ENCODE data around the gene CXorf38.

The CXorf38 gene

GRCh38 chrX:40644176-40644575, 3.2 kb downstream of the CXorf38 start:
- TF ChIP-seq CTCF (IDR thresholded peaks at IDR 0.05; ENCODE audit: control extremely low read depth, extremely low read depth, low read depth, missing control alignments) = no peak
- no peak for DNase-seq (ENCODE audit: extremely low spot score)
- CTCF ChIA-PET = interaction anchor here (1.4 kb wide), 1 partner anchor 100 kb away, joined by 3 read pairs; no protein-coding TSS in a partner anchor
- POLR2A ChIA-PET = no interaction called here

- TF ChIP-seq CTCF (IDR thresholded peaks at IDR 0.05; ENCODE audit: control extremely low read depth, extremely low read depth, low read depth, missing control alignments) = no peak
- ChIA-PET CTCF (no interaction called here), POLR2A (no interaction called here)
- no peak for DNase-seq (ENCODE audit: extremely low spot score)
These were observed 9.7 kb downstream of the CXorf38 start for GRCh38 chrX:40637687-40638086.

DNA sequence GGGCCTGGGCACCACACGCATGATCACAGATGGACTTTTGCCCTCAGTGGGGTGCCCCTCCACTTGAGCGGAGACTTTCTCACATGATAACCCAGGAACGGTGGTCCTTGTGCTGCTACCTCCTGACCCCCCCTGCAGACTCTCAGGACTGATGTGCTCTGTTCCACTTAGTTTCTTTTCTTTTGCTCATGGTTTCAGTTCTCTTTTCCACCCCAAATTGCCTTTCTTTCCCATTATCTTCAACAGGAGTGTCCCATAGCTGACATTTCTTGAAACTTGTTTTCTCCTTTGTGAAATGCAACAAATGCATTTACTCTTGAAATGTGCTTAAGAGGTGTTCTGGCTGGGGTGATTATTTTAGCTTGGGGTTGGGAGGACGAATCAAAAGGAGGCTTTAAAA, 15.2 kb downstream of the CXorf38 start:
- no peak for TF ChIP-seq CTCF (IDR thresholded peaks at IDR 0.05; ENCODE audit: control extremely low read depth, extremely low read depth, low read depth, missing control alignments)
- DNase-seq (ENCODE audit: extremely low spot score) = no peak
- ChIA-PET CTCF (no interaction called here), POLR2A (no interaction called here)

DNA sequence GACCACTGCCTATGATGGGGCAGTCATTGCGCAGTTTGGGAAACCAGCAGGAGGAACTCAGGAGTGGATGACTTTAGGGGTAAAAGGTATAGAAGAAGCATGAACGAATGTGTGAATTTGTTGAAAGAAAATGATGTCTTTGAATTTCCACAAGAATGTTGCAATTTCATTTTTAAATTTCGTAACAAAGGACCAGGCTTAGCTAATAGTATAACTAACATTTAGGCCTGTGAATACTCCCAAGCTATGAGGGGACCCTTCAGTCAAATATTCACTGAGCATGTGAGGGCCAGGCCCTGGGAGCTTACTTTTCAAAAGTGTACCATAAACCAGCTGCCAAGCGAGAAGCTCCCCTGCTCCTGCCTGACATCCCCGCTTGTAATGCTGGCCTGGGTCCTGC, 18.9 kb downstream of the CXorf38 start:
- POLR2A ChIA-PET = no interaction called here
- CTCF ChIA-PET = interaction anchor here (1.9 kb wide), 1 partner anchor 84 kb away, joined by 6 read pairs; no protein-coding TSS in a partner anchor
- TF ChIP-seq CTCF (IDR thresholded peaks at IDR 0.05; ENCODE audit: control extremely low read depth, extremely low read depth, low read depth, missing control alignments) = no peak
- no peak for DNase-seq (ENCODE audit: extremely low spot score)

DNA sequence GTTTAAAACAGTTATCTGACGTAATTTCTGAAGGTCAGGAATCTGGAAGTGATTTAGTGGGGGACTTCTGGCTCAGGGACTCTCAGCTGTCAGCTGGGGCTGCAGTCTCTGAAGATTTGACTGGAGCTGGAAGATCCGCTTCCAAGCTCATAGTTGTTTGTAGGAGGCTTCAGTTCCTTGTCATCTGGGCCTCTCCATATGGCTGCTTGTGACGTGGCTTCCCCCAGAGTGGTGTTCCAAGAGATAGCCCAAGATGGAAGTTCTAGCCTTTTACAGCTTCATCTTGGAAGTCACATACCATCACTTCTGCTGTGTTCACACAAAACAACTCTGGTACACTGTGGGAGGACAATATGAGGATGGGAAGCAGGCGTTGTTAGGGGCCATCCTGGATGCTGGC, 22.1 kb downstream of the CXorf38 start:
- TF ChIP-seq CTCF (IDR thresholded peaks at IDR 0.05; ENCODE audit: control extremely low read depth, extremely low read depth, low read depth, missing control alignments) = no peak
- ChIA-PET CTCF (no interaction called here), POLR2A (no interaction called here)
- DNase-seq (ENCODE audit: extremely low spot score) = no peak

DNA sequence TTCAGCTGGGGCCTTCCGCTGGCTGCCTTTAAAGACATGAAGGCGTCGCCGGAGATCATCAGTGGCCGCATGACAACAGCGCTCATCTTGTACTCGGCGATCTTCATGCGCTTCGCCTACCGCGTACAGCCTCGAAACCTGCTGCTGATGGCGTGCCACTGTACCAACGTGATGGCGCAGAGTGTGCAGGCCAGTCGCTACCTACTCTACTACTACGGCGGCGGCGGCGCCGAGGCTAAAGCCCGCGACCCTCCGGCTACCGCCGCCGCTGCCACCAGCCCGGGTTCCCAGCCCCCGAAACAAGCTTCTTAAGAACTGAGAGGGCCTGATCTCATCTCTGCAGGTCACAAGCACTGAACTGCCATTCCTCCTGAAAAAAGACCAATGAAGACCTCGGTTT, 23.7 kb downstream of the CXorf38 start:
- no peak for DNase-seq (ENCODE audit: extremely low spot score)
- CTCF ChIA-PET = no interaction called here
- no peak for TF ChIP-seq CTCF (IDR thresholded peaks at IDR 0.05; ENCODE audit: control extremely low read depth, extremely low read depth, low read depth, missing control alignments)
- POLR2A ChIA-PET = no interaction called here

- POLR2A ChIA-PET = no interaction called here
These were observed 24.2 kb downstream of the CXorf38 start, which contains the start of gene MPC1L for GRCh38 chrX:40623139-40623536. MPC1L (plus strand) TSS chrX:40623428; CDS start chrX:40623566, 138 bp downstream.

More at GRCh38 chrX:40623139-40623536, 24.2 kb downstream of the CXorf38 start, which contains the start of gene MPC1L:
- CTCF ChIA-PET = no interaction called here
- DNase-seq (ENCODE audit: extremely low spot score) = no peak
- no peak for TF ChIP-seq CTCF (IDR thresholded peaks at IDR 0.05; ENCODE audit: control extremely low read depth, extremely low read depth, low read depth, missing control alignments)
